ENCODE results near the gene KRTAP9-3.
"Not testable (repeated sequence)": the region's sequence is repeated elsewhere in the genome, so short reads cannot be mapped to it uniquely, and the experiment has no call there.

Gene KRTAP9-3, protein sequence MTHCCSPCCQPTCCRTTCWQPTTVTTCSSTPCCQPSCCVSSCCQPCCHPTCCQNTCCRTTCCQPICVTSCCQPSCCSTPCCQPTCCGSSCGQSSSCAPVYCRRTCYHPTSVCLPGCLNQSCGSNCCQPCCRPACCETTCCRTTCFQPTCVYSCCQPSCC

DNA sequence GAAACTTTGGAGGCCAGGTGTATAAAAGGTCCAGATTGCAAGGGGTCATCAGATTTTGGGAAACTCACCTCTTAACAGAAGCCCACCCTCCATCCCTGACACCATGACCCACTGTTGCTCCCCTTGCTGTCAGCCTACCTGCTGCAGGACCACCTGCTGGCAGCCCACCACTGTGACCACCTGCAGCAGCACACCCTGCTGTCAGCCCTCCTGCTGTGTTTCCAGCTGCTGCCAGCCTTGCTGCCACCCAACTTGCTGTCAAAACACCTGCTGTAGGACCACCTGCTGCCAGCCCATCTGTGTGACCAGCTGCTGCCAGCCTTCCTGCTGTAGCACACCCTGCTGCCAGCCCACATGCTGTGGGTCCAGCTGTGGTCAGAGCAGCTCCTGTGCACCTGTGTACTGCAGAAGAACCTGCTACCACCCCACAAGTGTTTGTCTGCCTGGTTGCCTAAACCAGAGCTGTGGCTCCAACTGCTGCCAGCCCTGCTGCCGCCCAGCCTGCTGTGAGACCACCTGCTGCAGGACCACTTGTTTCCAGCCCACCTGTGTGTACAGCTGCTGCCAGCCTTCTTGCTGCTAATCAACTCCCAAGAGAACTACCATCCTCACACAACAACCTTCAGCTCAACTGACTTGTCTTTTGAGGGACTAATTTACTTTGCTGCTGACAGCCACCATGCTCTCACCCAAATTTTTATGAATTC lies at the start of gene KRTAP9-3:
KRTAP9-3 (plus strand) TSS at position 51 of the 707 bp plus-strand sequence; CDS start at position 104, 53 bp downstream.
- not testable (repeated sequence) for DNase-seq

DNA sequence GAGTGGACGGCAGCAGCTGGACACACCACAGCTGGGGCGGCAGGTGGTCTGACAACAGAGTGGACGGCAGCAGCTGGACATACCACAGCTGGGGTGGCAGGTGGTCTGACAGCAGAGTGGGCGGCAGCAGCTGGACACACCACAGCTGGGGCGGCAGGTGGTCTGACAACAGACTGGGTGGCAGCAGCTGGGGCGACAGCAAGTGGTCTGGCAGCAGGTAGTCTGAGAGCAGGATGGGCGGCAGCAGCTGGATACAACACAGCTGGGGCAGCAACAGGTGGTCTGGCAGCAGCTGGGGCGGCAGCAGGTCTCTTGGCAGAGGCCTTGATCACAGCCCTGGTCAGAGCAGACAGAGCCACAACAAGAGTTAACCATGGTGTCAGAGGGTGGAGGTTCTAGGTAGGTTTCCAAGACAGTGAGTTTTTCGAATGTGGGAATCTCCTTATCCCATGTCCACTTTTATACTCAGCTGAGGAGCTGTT lies 47.7 kb upstream of the KRTAP9-3 start, which contains the start of gene KRTAP4-1:
KRTAP4-1 (minus strand) TSS at position 432 of the 482 bp plus-strand sequence; CDS start at position 375, 57 bp downstream.
- no peak for DNase-seq

DNA sequence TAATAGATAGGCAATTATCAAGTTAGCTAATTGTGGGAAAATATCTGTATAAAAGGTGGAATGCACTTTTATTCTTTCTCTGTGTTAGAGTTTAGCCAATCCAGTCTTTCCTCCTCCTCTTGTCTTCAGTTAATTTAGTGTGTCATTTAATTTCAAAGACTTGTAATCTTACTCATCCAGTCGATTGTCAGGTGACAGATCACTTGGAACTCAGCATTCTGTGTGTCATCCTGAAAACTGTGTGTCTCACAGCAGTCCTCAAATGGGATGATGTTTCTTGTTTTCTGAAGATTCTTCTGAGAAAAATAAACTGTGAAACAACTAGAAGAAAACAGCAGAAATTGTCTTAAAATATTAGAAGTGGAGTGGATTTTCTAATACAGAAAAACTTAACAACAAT lies 47.2 kb upstream of the KRTAP9-3 start:
- DNase-seq = no peak

DNA sequence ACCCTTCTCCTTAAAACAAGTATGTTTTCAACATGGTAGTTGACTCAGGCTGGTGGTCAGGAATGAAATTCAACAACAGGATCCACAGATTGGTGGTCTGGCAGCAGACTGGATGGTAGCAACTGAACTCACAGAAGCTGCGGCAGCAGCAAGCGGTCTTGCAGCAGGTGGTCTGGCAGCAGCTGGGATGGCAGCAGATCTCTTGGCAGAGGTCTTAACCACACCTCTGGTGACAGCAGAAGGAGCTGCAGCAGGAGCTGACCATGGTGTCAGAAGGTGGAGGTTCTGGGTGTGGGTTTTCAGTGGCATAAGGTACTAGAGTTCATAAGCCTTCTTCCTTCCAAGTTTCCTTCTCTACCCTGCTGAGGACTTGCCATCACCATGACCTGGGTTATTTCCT lies 45.4 kb upstream of the KRTAP9-3 start:
- DNase-seq = no peak

DNA sequence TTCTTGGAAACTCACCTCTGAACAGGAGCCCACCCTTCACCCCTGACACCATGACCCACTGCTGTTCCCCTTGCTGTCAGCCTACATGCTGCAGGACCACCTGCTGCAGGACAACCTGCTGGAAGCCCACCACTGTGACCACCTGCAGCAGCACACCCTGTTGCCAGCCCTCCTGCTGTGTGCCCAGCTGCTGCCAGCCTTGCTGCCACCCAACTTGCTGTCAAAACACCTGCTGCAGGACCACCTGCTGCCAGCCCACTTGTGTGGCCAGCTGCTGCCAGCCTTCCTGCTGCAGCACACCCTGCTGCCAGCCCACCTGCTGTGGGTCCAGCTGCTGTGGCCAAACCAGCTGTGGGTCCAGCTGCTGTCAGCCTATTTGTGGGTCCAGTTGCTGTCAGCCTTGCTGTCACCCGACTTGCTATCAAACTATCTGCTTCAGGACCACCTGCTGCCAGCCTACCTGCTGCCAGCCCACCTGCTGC lies 42.4 kb upstream of the KRTAP9-3 start, which contains the start of gene KRTAP9-1:
KRTAP9-1 (plus strand) TSS at position 51 of the 482 bp plus-strand sequence; CDS start at position 51, 0 bp downstream.
- not testable (repeated sequence) for DNase-seq

DNA sequence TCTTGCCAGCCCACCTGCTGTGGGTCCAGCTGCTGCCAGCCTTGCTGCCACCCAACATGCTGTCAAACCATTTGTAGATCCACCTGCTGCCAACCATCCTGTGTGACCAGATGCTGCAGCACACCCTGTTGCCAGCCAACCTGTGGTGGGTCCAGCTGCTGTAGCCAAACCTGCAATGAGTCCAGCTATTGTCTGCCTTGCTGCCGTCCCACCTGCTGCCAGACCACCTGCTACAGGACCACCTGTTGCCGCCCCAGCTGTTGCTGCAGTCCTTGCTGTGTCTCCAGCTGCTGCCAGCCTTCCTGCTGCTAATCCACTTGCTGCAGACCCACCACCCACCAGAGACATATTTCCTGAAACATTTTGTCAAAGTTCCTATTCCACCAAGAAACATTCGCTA lies 41.9 kb upstream of the KRTAP9-3 start:
- DNase-seq = no peak

DNA sequence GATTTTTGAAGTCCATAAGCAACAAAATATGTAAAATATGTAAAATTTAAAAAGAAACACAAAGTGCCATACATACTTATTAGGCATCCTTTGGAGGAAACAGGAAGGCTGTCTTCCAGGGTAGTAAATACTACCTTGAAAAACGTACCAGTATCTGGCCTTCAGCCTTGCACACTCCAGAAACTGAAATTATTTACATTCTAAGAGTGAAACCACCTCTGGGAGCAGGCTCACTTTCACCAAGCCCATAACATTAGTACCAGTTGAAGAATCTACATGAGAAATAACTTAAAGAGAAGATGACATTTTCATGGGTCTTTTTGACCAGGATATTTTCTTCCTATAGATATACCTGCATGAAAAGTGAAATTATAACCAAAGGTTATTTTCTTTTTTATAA lies 36.2 kb upstream of the KRTAP9-3 start:
- no peak for DNase-seq

DNA sequence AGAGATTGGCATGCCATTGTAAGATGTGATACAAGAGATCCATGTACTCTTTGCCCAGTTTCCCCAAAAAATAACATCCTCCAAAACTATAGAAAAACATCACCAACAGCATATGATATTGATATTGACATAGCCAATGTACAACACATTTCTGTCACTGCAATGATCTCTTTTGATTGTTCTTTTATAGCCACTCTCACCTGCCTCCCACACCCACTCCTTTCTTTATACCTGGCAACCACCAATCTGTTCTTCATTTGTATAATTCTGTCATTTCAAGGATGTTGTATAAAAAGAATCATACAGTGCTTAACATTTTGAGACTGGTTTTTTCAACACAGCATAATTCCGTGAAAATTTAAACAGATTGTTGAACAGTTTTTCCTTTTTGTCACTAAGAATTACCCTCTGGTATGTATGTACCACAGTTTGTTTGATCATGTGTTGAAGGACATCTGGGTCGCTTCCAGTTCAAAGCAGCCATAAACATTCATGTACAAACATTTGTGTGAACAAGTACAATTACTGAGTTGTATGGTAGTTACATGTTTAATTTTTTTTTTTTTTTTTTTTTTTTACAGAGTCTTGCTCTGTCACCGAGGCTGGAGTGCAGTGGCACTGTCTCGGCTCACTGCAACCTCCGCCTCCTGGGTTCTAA lies 32.7 kb upstream of the KRTAP9-3 start:
- DNase-seq = no peak

DNA sequence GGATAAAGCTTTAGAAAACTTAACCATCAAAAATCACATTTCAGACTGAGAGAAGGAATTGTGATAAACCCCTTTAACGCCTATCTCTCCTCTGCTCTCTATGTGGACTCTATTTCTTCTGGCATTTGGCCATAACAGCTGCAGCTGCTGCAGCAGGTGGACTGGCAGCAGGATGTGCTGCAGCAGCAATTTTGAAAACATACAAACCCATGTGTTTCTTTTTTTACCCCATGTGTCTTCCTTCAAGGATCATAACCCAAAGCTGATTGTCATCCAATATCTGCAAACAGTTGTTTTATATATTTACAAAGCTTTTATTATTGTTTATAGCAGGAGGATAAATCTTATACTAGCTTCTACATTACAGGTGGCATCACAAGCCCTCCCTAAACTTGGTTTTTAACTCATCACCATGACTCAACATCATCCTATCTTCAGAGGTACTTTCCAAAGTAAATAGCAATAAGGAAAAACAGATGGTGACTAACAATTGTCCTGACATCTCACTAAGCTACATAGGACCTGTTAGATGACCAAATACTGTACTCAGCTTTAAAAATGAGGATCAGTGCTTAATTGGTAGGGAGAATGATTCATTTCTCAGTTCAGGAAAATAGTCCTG lies 20.3 kb upstream of the KRTAP9-3 start:
- no peak for DNase-seq

DNA sequence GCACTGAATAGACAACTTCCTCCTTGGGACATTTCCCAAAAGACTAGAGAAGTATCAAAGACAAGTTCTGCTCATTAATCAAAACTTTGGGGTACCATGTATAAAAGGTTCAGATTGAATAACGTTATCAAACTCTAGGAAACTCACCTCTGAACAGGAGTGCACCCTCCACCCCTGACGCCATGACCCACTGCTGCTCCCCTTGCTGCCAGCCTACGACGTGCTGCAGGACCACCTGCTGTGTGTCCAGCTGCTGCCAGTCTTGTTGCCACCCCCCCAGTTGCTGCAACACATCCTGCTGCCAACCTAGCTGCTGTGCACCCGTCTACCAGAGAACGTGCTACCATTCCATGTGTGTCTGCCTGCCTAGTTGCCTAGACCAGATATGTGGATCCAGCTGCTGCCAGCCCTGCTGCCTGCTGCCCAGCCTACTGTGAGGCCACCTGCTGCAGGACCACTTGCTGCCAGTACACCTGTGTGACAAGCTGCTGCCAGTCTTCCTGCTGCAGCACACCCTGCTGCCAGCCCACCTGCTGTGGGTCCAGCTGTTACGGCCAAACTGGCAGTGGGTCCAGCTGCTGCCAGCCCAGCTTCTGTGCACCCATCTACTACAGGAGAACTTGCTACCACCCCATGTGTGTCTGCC lies 19.6 kb upstream of the KRTAP9-3 start:
- no peak for DNase-seq

DNA sequence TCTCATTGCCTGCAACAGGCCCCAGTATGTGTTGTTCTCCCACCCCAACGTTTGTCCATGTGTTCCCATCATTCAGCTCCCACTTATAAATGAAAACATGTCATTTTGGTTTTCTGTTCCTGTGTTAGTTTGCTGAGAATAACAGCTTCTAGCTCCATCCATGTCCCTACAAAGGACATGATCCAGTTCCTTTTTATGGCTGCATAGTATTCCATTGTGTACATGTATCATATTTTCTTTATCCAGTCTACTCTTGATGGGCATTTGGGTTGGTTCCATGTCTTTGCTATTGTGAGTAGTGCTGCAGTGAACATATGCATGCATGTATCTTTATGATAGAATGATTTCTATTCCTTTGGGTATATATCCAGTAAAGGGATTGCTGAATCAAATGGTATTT lies 16.6 kb upstream of the KRTAP9-3 start:
- no peak for DNase-seq

DNA sequence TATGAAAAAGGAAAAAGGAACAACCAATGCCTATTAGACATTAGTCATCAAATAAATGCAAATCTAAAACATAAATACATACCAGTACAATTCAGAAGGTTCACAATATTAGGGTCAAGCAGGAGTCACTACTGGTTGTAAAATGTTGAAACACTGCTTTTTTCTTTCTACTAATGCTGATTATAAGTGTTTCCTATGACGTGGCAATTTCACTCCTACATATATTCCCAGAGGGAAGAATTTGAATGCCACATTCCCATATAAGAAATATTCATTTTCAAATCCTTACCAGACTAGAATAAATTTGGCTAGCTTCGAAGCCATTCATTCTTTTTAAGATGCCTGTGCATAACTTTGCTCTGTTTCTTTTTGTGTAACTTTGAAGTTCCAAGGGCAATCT lies 8.4 kb upstream of the KRTAP9-3 start:
- no peak for DNase-seq

DNA sequence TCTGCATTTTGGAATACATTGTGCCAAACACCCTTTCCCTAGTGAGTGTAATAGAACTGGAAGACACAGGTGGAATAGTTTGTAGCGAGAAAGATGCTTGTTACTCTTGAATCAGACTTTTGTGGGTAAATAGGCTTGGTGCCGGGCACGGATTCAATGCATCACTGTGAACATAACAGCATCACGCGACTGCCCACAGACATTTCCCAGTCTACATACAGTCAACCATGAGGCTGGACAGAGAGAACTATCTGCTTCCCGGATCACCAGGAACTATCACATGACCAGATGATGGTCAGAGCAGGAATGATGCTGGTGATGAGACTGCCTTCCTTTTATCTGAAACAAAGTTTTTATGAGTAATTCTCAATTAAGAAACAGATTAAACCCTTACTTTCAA lies 6.2 kb upstream of the KRTAP9-3 start:
- DNase-seq = no peak

DNA sequence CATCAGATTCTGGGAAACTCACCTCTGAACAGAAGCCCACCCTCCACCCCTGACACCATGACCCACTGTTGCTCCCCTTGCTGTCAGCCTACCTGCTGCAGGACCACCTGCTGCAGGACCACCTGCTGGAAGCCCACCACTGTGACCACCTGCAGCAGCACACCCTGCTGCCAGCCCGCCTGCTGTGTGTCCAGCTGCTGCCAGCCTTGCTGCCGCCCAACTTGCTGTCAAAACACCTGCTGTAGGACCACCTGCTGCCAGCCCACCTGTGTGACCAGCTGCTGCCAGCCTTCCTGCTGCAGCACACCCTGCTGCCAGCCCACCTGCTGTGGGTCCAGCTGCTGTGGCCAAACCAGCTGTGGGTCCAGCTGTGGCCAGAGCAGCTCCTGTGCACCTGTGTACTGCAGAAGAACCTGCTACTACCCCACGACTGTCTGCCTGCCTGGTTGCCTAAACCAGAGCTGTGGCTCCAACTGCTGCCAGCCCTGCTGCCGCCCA lies 5.6 kb upstream of the KRTAP9-3 start, which contains the start of gene KRTAP9-2:
KRTAP9-2 (plus strand) TSS at position 51 of the 498 bp plus-strand sequence; CDS start at position 58, 7 bp downstream.
- not testable (repeated sequence) for DNase-seq

DNA sequence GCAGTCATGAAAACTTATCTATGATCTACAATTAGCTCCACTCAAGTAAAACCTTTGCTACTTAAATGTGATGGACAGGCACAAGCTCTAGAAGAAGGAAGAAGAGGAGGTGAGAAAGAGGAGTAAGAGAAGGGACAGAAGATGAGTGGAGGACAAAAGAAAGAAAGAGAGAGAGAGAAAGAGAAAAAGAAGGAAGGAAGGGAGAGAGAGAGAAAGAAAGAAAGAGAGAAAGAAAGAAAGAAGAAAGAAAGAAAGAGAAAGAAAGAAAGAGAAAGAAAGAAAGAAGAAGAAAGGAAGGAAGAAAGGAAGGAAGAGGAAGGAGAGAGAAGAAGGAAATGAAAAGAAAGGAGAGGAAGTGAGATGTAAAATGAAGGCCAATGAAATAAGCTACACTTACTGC lies 2.2 kb upstream of the KRTAP9-3 start:
- DNase-seq = no peak

DNA sequence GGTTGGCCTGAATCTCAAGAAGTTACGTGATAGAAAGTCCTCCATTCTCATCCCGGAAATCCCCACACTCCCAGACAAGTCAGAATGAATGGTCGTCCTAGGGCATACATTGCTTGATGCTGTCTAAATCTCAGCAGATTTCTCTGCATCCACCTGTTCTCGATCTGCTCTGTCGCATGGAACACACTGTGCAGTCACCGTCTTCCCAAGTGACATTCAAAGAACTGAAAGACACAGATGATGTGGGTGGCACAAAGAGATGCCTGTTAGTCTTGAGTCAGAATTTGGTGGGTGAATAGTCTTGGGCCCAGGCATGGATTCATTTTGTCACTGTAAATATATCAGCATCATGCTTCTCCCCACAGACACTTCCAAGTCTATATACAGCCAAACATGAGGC lies 518 bp upstream of the KRTAP9-3 start:
- no peak for DNase-seq

DNA sequence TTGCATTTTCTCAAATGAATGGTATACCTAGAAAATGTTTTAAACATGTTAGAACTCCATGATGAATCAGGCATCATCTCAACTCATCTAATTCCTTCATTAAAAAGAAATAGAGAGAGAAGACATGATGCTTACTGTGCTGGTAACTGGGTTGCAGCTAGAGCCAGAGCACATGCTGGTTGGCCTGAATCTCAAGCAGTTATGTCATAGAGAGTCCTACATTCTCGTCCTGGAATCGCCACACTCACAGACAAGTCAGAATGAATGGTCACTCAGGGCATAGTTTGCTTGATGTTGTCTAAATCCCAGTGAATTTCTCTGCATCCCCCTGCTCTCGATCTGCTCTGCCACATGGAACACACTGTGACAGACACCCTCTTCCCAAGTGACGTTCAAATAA lies 4.9 kb downstream of the KRTAP9-3 start:
- DNase-seq = not testable (repeated sequence)

DNA sequence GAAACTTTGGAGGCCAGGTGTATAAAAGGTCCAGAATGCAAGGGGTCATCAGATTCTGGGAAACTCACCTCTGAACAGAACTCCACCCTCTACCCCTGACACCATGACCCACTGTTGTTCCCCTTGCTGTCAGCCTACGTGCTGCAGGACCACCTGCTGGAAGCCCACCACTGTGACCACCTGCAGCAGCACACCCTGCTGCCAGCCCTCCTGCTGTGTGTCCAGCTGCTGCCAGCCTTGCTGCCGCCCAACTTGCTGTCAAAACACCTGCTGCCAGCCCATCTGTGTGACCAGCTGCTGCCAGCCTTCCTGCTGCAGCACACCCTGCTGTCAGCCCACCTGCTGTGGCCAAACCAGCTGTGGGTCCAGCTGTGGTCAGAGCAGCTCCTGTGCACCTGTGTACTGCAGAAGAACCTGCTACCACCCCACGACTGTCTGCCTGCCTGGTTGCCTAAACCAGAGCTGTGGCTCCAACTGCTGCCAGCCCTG lies 5.7 kb downstream of the KRTAP9-3 start, which contains the start of gene KRTAP9-8:
KRTAP9-8 (plus strand) TSS at position 51 of the 489 bp plus-strand sequence; CDS start at position 104, 53 bp downstream.
- DNase-seq = not testable (repeated sequence)

DNA sequence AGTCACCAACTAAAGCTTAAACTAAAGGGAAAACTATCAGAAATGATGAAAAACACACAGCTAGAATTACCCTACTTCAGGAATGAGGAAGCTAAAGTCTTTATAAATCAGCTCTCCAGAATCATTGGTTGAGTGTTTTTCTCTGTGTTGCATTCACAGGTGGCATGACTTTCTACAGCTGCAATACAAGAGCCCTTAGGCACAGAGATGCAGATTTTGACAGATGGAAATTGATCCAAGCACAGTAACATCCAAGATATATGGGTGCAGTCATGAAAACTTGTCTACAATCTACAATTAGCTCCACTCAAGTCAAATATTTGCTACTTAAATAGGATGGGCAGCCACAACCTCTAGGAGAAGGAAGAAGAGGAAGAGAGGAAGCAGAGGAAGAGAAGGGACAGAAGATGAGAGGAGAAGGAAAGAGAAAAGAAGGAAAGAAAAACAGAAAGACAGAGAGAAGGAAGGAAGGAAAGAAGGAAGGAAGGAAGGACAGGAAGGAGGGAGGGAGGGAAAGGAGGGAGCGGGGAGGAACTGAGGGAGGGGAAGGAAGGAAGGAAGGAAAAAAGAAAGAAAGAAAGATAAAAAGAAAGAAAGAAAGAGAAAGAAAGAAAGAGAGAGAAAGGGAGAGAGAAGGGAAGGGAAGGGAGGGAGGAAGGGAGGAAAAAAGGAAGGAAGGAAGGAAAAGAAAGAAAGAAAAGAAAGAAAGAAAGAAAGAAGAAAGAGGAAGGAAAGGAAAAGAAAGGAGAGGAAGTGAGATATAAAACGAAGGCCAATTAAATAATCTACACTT lies 14.9 kb downstream of the KRTAP9-3 start:
- DNase-seq = not testable (repeated sequence)

DNA sequence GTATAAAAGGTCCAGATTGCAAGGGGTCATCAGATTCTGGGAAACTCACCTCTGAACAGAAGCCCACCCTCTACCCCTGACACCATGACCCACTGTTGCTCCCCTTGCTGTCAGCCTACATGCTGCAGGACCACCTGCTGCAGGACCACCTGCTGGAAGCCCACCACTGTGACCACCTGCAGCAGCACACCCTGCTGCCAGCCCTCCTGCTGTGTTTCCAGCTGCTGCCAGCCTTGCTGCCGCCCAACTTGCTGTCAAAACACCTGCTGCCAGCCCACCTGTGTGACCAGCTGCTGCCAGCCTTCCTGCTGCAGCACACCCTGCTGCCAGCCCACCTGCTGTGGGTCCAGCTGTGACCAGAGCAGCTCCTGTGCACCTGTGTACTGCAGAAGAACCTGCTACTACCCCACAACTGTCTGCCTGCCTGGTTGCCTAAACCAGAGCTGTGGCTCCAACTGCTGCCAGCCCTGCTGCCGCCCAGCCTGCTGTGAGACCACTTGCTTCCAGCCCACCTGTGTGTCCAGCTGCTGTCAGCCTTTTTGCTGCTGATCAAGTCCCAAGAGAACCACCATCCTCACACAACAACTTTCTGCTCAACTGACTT lies 17.5 kb downstream of the KRTAP9-3 start, which contains the start of gene KRTAP9-4:
KRTAP9-4 (plus strand) TSS at position 51 of the 604 bp plus-strand sequence; CDS start at position 85, 34 bp downstream.
- not testable (repeated sequence) for DNase-seq
